Kidney tubule cell (primary cell): ENCODE data around the gene PHGDH.
A peak's percentile ranks its signal among the peaks of the same experiment; 100 is the strongest.
"Not testable (repeated sequence)": the region's sequence is repeated elsewhere in the genome, so short reads cannot be mapped to it uniquely, and the experiment has no call there.

Experiments used
- DNase-seq: peaks from one replicate; pipeline ENCODE4 v3.0.0-alpha.2; 2018; ENCODE audit warnings: low spot score

The PHGDH gene

GRCh38 chr1:119711804-119712341, at the start of gene PHGDH:
Gene PHGDH, plus strand, starts transcription at chr1:119711934. Its CDS starts 89 bp downstream, at chr1:119712023.
- DNase-seq = peak; percentile 84

- DNase-seq = no peak
Observed at GRCh38 chr1:119662034-119662437, 49.7 kb upstream of the PHGDH start.

GRCh38 chr1:119664067-119664466, 47.7 kb upstream of the PHGDH start:
- no peak for DNase-seq

- DNase-seq = no peak
Observed at GRCh38 chr1:119667173-119667572, 44.6 kb upstream of the PHGDH start.

GRCh38 chr1:119670898-119671297, 40.8 kb upstream of the PHGDH start:
- no peak for DNase-seq

- DNase-seq = peak; percentile 40
Observed at GRCh38 chr1:119673171-119673940, 38.4 kb upstream of the PHGDH start.

- peak; percentile 65 for DNase-seq
Observed at GRCh38 chr1:119674111-119674526, 37.6 kb upstream of the PHGDH start.

- DNase-seq = peak; percentile 83
Observed at GRCh38 chr1:119674835-119675289, 36.9 kb upstream of the PHGDH start.

- DNase-seq = peak; percentile 86
Observed at GRCh38 chr1:119675349-119676345, 36.1 kb upstream of the PHGDH start.

GRCh38 chr1:119676571-119677206, 35.0 kb upstream of the PHGDH start:
- DNase-seq = no peak

GRCh38 chr1:119679223-119679622, 32.5 kb upstream of the PHGDH start:
- no peak for DNase-seq

- no peak for DNase-seq
Observed at GRCh38 chr1:119680193-119680592, 31.5 kb upstream of the PHGDH start.

- no peak for DNase-seq
Observed at GRCh38 chr1:119680723-119681122, 31.0 kb upstream of the PHGDH start.

- no peak for DNase-seq
Observed at GRCh38 chr1:119681560-119681959, 30.2 kb upstream of the PHGDH start.

- no peak for DNase-seq
Observed at GRCh38 chr1:119682141-119682540, 29.6 kb upstream of the PHGDH start.

- no peak for DNase-seq
Observed at GRCh38 chr1:119683893-119684292, 27.8 kb upstream of the PHGDH start.

- DNase-seq = peak; percentile 58
Observed at GRCh38 chr1:119686661-119687060, 25.1 kb upstream of the PHGDH start.

- no peak for DNase-seq
Observed at GRCh38 chr1:119687434-119688079, 24.2 kb upstream of the PHGDH start.

- DNase-seq = no peak
Observed at GRCh38 chr1:119688810-119689209, 22.9 kb upstream of the PHGDH start.

- DNase-seq = no peak
Observed at GRCh38 chr1:119689511-119689910, 22.2 kb upstream of the PHGDH start.

- not testable (repeated sequence) for DNase-seq
Observed at GRCh38 chr1:119696863-119697262, 14.9 kb upstream of the PHGDH start.
